PFSK-1 (cell line): Measurements from ENCODE around the gene ADAM20.

Source experiments
- FOXP2 ChIP-seq: optimal IDR thresholded peaks from 2 replicates; pipeline ENCODE3; 2011; ENCODE audit warnings: borderline replicate concordance, control low read depth, inconsistent platforms; ENCODE audit not compliant: insufficient read depth; ENCODE audit errors: extremely low read length, extremely low read depth
- POLR2AphosphoS5 ChIP-seq: IDR thresholded peaks from 2 replicates; pipeline ENCODE4 v1.6.1; 2012; ENCODE audit warnings: low read depth, mild to moderate bottlenecking, control low read depth, low read length, moderate library complexity
- REST ChIP-seq, 2 experiments: IDR thresholded peaks; 2 replicates each; pipeline versions ENCODE4 v1.6.1 to v1.8.0; 2011 to 2012; ENCODE audit warnings: low read depth in 2 of 2, low read length in 2 of 2, control low read depth in 1 of 2, inconsistent platforms in 1 of 2, mild to moderate bottlenecking in 1 of 2, moderate library complexity in 1 of 2; ENCODE audit not compliant: insufficient read depth in 1 of 2
- SIN3A ChIP-seq: IDR thresholded peaks from 2 replicates; pipeline ENCODE4 v1.6.1; 2012; ENCODE audit warnings: mild to moderate bottlenecking, low read length, moderate library complexity, borderline replicate concordance; ENCODE audit not compliant: insufficient read depth
- TAF1 ChIP-seq: IDR thresholded peaks from 2 replicates; pipeline ENCODE4 v1.6.1; 2012; ENCODE audit warnings: low read length, control low read depth, borderline replicate concordance; ENCODE audit not compliant: insufficient read depth

Gene ADAM20

GRCh38 chr14:70536830-70537229 is 2.0 kb upstream of the ADAM20 start:
- no peak for TF ChIP-seq FOXP2
- no peak for TF ChIP-seq SIN3A
- TF ChIP-seq TAF1: no peak
- TF ChIP-seq REST (IDR thresholded peaks at IDR 0.05; ENCODE audit: insufficient read depth in 1 of 2, low read depth in 2 of 2, low read length in 2 of 2): no peak
- no peak for TF ChIP-seq POLR2AphosphoS5

GRCh38 chr14:70530417-70530816 is 4.4 kb downstream of the ADAM20 start:
- TF ChIP-seq REST (IDR thresholded peaks at IDR 0.05; ENCODE audit: insufficient read depth in 1 of 2, low read depth in 2 of 2, low read length in 2 of 2) (no peak), FOXP2 (no peak), TAF1 (no peak), SIN3A (no peak), POLR2AphosphoS5 (no peak)

- no peak for TF ChIP-seq FOXP2
Observed at GRCh38 chr14:70527501-70528105, 7.2 kb downstream of the ADAM20 start.

- TF ChIP-seq SIN3A (no peak), POLR2AphosphoS5 (no peak), REST (IDR thresholded peaks at IDR 0.05; ENCODE audit: insufficient read depth in 1 of 2, low read depth in 2 of 2, low read length in 2 of 2) (no peak), TAF1 (no peak), FOXP2 (no peak)
Observed at GRCh38 chr14:70525691-70526090, 9.1 kb downstream of the ADAM20 start.

- TF ChIP-seq SIN3A: no peak
- no peak for TF ChIP-seq FOXP2
- TF ChIP-seq POLR2AphosphoS5: no peak
- no peak for TF ChIP-seq TAF1
- TF ChIP-seq REST (IDR thresholded peaks at IDR 0.05; ENCODE audit: insufficient read depth in 1 of 2, low read depth in 2 of 2, low read length in 2 of 2): no peak
Observed at GRCh38 chr14:70515811-70516210, 19.0 kb downstream of the ADAM20 start.
